GM12872 (cell line): ENCODE results near the gene MRPL18.

Experiments used
- TF ChIP-seq, protein P1 (sequence below): IDR thresholded peaks from 3 replicates; pipeline ENCODE4 v1.5.1; 2011; ENCODE audit warnings: low read depth, mild to moderate bottlenecking, low read length, moderate library complexity; ENCODE audit not compliant: insufficient read depth

MRPL18 gene

DNA sequence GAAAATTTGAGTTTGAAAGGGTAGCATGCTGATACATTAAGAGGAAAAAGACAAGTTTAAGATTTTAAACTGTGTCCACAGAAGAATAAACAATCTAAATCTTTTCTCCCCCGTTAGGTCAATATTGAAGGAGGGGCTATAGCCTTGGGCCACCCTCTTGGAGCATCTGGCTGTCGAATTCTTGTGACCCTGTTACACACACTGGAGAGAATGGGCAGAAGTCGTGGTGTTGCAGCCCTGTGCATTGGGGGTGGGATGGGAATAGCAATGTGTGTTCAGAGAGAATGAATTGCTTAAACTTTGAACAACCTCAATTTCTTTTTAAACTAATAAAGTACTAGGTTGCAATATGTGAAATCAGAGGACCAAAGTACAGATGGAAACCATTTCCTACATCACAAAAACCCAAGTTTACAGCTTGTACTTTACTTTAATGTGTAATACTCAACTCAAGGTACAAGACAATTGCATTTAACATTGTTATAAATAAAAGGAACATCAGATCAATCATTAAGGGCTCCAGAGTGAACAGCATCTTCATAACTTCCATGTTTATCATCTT, 11.6 kb upstream of the MRPL18 start:
- TF ChIP-seq, protein P1, sequence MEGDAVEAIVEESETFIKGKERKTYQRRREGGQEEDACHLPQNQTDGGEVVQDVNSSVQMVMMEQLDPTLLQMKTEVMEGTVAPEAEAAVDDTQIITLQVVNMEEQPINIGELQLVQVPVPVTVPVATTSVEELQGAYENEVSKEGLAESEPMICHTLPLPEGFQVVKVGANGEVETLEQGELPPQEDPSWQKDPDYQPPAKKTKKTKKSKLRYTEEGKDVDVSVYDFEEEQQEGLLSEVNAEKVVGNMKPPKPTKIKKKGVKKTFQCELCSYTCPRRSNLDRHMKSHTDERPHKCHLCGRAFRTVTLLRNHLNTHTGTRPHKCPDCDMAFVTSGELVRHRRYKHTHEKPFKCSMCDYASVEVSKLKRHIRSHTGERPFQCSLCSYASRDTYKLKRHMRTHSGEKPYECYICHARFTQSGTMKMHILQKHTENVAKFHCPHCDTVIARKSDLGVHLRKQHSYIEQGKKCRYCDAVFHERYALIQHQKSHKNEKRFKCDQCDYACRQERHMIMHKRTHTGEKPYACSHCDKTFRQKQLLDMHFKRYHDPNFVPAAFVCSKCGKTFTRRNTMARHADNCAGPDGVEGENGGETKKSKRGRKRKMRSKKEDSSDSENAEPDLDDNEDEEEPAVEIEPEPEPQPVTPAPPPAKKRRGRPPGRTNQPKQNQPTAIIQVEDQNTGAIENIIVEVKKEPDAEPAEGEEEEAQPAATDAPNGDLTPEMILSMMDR = no peak

DNA sequence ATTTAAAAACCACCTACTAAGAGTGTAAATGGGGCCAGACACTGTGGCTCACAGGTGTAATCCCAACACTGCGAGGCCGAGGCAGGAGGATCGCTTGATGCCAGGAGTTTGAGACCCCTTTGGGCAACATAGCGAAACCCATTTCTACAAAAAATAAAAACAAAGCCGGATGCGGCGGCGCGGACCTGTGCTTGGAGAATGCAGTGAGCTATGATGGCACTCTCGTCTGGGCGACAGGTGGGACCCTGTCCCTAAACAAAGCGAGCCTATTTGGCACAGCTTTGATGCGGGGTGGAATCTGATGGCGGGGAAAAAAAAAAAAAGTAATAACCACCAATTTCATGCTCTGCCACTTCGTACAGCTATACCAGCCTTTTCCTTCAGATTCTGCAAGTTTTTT, 2.0 kb upstream of the MRPL18 start:
- TF ChIP-seq, protein P1 = no peak

DNA sequence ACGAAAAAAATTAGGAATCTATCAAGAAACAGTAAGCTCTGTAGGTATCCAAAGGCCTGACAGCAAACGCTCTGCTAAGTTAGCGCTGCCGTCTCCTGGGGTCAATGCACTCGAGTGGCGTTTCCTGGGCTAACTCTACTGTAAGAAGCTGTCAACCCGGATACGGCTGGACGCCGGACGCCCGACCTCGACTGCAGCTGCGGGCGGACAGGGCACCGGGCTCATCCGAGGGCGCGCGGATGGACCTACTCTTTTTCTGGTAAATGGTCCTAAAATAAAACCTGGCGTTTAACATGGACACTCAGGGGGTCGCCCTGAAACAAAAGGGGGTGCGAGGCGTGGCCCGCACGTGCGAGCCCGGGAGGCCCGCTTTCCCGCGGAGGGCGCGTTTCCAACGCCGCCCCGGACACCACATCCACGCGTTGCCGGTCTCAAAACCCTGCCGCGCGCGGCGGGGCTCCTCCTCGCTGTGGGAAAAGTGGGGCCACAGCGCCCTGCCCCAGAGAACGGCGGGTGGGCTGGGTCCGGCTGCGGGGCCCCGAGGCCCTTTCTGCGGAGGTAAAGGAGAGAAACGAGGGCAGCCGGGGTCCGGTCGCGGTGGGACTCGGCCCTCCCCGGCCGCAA, 1.4 kb upstream of the MRPL18 start:
- TF ChIP-seq, protein P1 = no peak

DNA sequence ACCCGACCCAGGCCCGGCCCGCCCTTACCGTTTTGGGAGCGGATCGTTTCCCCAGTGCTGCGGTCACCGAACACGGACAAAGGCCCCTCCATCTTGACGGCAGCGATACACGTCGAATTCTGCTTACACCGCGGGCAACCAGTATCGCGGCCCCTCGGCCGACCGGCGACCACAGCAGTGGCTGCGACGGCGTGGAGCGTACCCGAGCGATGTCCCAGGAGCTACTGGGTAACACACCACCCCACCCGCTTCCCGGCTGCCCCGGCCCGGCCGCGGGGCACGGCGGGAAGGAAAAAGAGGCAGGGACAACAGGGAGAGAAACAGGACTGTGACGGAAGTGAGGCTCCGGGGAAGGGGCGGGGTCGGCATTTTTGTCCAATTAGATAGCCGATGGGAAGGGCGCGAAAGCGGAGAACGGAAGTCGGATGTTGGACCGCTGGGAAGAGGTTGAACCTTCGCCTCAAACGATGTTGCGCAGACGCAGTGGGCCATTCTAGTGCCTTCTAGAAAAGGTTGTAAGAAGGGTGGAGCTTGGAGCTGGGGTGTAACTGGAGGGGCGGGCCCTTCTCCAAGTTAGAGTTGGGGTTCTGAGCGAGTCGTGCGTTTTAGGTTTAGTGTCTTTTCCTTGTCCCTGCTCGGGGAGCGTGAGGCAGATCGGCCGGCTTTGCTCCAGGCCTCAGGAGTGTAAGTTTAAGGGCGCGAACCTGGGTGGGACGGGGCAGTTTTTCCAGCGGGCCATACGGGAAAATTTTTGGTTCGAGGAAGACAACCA, 704 bp upstream of the MRPL18 start, which contains the start of gene TCP1:
TSS of gene TCP1 (minus strand) at position 226 of the 772 bp plus-strand sequence. CDS start at position 92, 134 bp downstream.
- TF ChIP-seq, protein P1 = no peak

DNA sequence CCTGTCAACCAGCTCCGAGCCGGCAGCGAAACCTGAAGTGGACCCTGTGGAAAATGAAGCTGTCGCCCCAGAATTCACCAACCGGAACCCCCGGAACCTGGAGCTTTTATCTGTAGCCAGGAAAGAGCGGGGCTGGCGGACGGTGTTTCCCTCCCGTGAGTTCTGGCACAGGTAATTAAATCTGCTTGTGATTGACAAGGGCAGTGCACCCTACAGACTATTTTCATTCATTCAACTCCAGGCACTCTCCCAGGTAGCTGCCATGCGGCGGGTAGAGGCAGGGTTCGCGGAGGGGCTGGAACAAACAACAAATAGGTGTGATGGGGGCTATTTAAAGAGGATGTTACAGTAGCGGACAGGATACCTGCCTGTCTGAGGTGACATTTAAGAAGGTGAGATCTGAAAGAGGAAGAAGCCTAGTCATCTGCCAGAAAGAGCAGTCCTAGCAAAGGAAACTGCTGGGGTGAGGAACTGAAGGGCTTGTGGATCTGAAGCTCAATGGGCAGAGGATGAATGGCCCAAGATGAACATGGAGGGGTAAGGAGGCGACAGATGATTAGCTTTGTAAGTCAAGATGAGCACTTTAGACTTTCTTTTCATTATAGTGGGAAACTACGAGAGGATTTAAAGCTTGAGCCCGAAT, 810 bp downstream of the MRPL18 start:
- TF ChIP-seq, protein P1 = no peak

DNA sequence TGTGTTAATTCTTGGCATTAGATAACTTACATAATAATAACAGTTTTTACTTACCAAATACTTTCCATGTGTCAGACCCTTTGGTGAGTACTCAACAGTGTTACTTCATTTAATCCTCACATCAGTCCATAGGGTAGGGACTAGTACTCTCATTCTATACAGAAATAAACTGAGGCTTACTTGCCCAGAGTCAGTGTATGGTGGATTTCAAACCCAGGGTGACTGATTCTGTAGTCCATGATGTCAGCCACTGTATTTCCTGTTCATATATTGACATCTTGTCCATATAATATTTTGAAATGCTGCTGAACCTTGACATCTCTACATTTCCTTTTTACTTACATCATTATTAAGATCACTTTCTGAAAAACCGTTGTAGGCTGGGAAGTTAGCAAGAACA, 7.3 kb downstream of the MRPL18 start:
- TF ChIP-seq, protein P1 = no peak
